GM19193 (cell line): ENCODE measurements around the gene HEXD.

Experiments
- POLR2A ChIP-seq: IDR thresholded peaks from 4 replicates; pipeline ENCODE4 v1.6.1; 2011; ENCODE audit not compliant: insufficient read depth, insufficient read length; ENCODE audit errors: extremely low read depth

HEXD gene

GRCh38 chr17:82440991-82441627 lies 23.0 kb downstream of the HEXD start:
- no peak for TF ChIP-seq POLR2A

GRCh38 chr17:82441691-82442487 lies 23.7 kb downstream of the HEXD start:
- TF ChIP-seq POLR2A = peak; percentile 31

- no peak for TF ChIP-seq POLR2A
These were observed 24.7 kb downstream of the HEXD start for GRCh38 chr17:82442643-82443464.

GRCh38 chr17:82443465-82444283 lies 25.5 kb downstream of the HEXD start:
- no peak for TF ChIP-seq POLR2A

- peak; percentile 16 for TF ChIP-seq POLR2A
These were observed 26.2 kb downstream of the HEXD start for GRCh38 chr17:82444284-82444893.

- TF ChIP-seq POLR2A = peak; percentile 1
These were observed 26.9 kb downstream of the HEXD start for GRCh38 chr17:82444941-82445521.

- TF ChIP-seq POLR2A = no peak
These were observed 27.4 kb downstream of the HEXD start for GRCh38 chr17:82445542-82445941.

- TF ChIP-seq POLR2A = no peak
These were observed 28.0 kb downstream of the HEXD start for GRCh38 chr17:82446124-82446523.

- peak; percentile 31 for TF ChIP-seq POLR2A
These were observed 28.5 kb downstream of the HEXD start for GRCh38 chr17:82446649-82447048.

- TF ChIP-seq POLR2A = peak; percentile 5
These were observed 29.7 kb downstream of the HEXD start for GRCh38 chr17:82447876-82448275.

- TF ChIP-seq POLR2A = peak; percentile 88
These were observed 31.2 kb downstream of the HEXD start for GRCh38 chr17:82449131-82449882.

GRCh38 chr17:82449883-82450356 lies 31.8 kb downstream of the HEXD start:
- TF ChIP-seq POLR2A = no peak
